GM23248 (cell line): ENCODE data around the gene TICAM2. TPM values are rescaled to one million over a fixed set of nuclear protein-coding genes. Genes with fewer than 3 reads are reported as not detected.
A peak's percentile ranks its signal among the peaks of the same experiment; 100 is the strongest.

Experiments
- DNase-seq: peaks from one replicate; pipeline ENCODE4 v3.0.0-alpha.2; 2015
- H2AFZ ChIP-seq: fragments of 200-600 bp; sonication (generic); 2 replicates; pipeline ENCODE4 v1.6.1; 2016; ENCODE audit warnings: antibody characterized with exemption
- H3F3A ChIP-seq: fragments of 200-600 bp; sonication (generic); 2 replicates; pipeline ENCODE4 v1.6.1; 2016; ENCODE audit warnings: mild to moderate bottlenecking, antibody characterized with exemption, mixed run types; ENCODE audit not compliant: insufficient read depth
- H3K27ac ChIP-seq: fragments of 200-600 bp; sonication (generic); 2 replicates; pipeline ENCODE4 v1.5.1; 2016; ENCODE audit warnings: mild to moderate bottlenecking
- H3K27me3 ChIP-seq: fragments of 200-600 bp; sonication (generic); replicated peaks from 2 replicates; pipeline ENCODE4 v1.6.1; 2016; ENCODE audit warnings: mild to moderate bottlenecking; ENCODE audit not compliant: insufficient read depth
- H3K36me3 ChIP-seq: fragments of 200-600 bp; sonication (generic); 2 replicates; pipeline ENCODE4 v1.6.1; 2016; ENCODE audit warnings: low read depth, mild to moderate bottlenecking
- H3K4me1 ChIP-seq: fragments of 200-600 bp; sonication (generic); 2 replicates; pipeline ENCODE4 v1.6.1; 2016; ENCODE audit warnings: mild to moderate bottlenecking; ENCODE audit not compliant: insufficient read depth
- H3K4me2 ChIP-seq: fragments of 200-600 bp; sonication (generic); one replicate; pipeline ENCODE4 v1.6.1; 2016; ENCODE audit warnings: mild to moderate bottlenecking; ENCODE audit not compliant: unreplicated experiment
- H3K4me3 ChIP-seq: fragments of 200-600 bp; sonication (generic); 2 replicates; pipeline ENCODE4 v1.5.1; 2016; ENCODE audit warnings: mild to moderate bottlenecking
- H3K79me2 ChIP-seq: fragments of 200-600 bp; sonication (generic); 2 replicates; pipeline ENCODE4 v1.6.1; 2016; ENCODE audit warnings: mild to moderate bottlenecking; ENCODE audit not compliant: insufficient read depth
- H3K9ac ChIP-seq: fragments of 200-600 bp; sonication (generic); 2 replicates; pipeline ENCODE4 v1.6.1; 2016; ENCODE audit warnings: mild to moderate bottlenecking
- H3K9me2 ChIP-seq: fragments of 200-600 bp; sonication (generic); 2 replicates; pipeline ENCODE4 v1.6.1; 2016; ENCODE audit warnings: mixed run types, mild to moderate bottlenecking, moderate library complexity; ENCODE audit not compliant: insufficient read depth
- H3K9me3 ChIP-seq: fragments of 200-600 bp; sonication (generic); one replicate; pipeline ENCODE4 v1.6.1; 2017; ENCODE audit warnings: low read depth
- H4K20me1 ChIP-seq: fragments of 200-600 bp; sonication (generic); 2 replicates; pipeline ENCODE4 v1.6.0; 2016; ENCODE audit not compliant: insufficient read depth
- EZH2 ChIP-seq: fragments of 200-600 bp; sonication (generic); IDR thresholded peaks from 2 replicates; pipeline ENCODE4 v1.6.1; 2018; ENCODE audit warnings: antibody characterized with exemption, mild to moderate bottlenecking; ENCODE audit not compliant: insufficient read depth, poor library complexity, severe bottlenecking
- EZH2phosphoT487 ChIP-seq: fragments of 200-600 bp; sonication (generic); IDR thresholded peaks from 2 replicates; pipeline ENCODE4 v1.6.1; 2018; ENCODE audit warnings: antibody characterized with exemption, moderate library complexity, mild to moderate bottlenecking, low read depth; ENCODE audit not compliant: insufficient read depth
- WGBS, 2 experiments: methylation state at CpG; one replicate each; pipeline ENCODE4 v1.1.6; 2015 to 2017; ENCODE audit warnings: low lambda C conversion rate in 2 of 2, low coverage in 1 of 2; ENCODE audit errors: missing lambda C conversion rate in 2 of 2; 5-methylcytosine and 5-hydroxymethylcytosine counted together
- in situ Hi-C: fragments of 300-500 bp; cut with MboI; formaldehyde crosslinking; loops from 2 replicates; pipeline ENCODE4 v1.15.0; 2020
- polyA plus RNA-seq: library from polyadenylated mRNA; unstranded; fragments of >200 nt; fragmentation: Nextera tagmentation; extraction: Ambion mirVana; gene quantifications from 2 replicates; pipeline ENCODE4 v1.2.1, GENCODE V29; 2016
- total RNA-seq: library from RNA; depleted of rRNA; stranded (reverse); fragments of >200 nt; shearing (Covaris generic); gene quantifications from 2 replicates; pipeline ENCODE4 v1.2.3, GENCODE V29; 2014

The TICAM2 gene
- total and polyA plus RNA-seq, 2 experiments from 2014 or later, result 1.9 to 11.3 TPM

DNA sequence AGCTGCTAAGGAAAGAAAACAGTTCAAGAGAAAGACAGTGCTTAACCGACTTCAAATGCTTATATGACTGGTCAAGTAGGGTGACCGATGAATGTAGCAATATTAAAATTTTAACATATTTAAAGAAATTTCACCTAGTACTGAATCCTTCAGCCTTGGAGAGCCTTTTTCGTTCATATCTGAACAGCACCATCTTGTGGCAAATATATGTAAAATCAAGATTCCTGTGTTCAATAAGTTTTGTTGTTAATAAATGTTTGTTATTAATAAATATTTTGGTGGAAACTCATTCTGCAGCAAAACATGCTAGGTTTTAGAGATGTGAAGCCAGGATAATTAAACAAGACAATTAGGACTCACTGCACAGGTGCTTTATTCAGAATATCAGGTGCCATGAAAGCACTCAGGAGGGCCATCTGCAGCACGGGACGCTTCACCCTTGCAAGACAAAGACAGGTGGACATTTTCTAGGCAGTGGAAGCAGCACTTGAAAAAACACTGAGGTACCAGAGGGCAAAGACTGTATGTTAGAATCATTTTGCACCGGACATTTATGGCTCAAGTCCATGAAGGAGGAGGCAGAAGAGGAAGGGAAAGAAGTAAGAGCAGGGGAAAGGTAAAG is 15.6 kb downstream of the TICAM2 start:
- 0 out of 2 replicates have a peak, but pooled peaks cover 4% of the 10 kb centered on the region for H4K20me1 ChIP-seq
- no peaks in the 10 kb centered on the region for H3K9me2 ChIP-seq
- no peaks in the 10 kb centered on the region for H3K9me3 ChIP-seq
- peaks cover 14% of the 10 kb centered on the region; the same call in 1 of the 2 replicates for H3F3A ChIP-seq
- TF ChIP-seq EZH2phosphoT487 (no peak), EZH2 (no peak)
- no peak overlapping the region for H3K4me3 ChIP-seq
- DNase-seq, result peak; percentile 77
- in situ Hi-C loops, result loop anchor here (10.0 to 25.0 kb wide), 2 partner anchors 272 to 499 kb away; no protein-coding TSS in a partner anchor
- H3K4me2 ChIP-seq, result no peak overlapping the region
- H3K36me3 ChIP-seq, result no peaks in the 10 kb centered on the region; the same call in 1 of the 2 replicates
- H2AFZ ChIP-seq, result no peak overlapping the region
- H3K4me1 ChIP-seq, result peaks cover 15% of the 10 kb centered on the region
- no peak overlapping the region for H3K9ac ChIP-seq
- WGBS, 2 experiments, result 51 to 52% methylated on average over 6 of the region's 6 CpGs
- H3K27ac ChIP-seq, result no peak overlapping the region
- peaks cover 96% of the 10 kb centered on the region for H3K79me2 ChIP-seq
- H3K27me3 ChIP-seq, result no peaks in the 10 kb centered on the region

DNA sequence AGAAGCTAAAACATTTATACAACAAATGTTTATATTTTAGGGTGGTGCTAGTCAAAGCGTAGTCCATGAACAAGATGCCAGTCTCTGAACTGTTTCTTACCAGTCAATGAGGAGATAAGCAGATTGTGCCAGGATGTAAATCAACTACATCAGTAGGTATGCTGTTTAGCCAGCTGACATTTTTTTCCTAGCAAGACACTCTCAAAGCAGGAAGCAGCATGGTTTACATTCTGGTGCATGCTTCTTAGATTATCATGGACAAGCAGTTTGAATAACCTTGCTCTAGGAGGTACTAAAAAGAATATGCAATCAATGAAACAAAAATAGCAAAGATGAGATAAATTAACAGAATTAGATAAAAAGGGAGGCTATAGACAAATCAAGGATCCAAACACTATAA is 17.0 kb downstream of the TICAM2 start:
- H3F3A ChIP-seq, result peaks cover 14% of the 10 kb centered on the region; the same call in 1 of the 2 replicates
- peaks cover 96% of the 10 kb centered on the region for H3K79me2 ChIP-seq
- peaks cover 15% of the 10 kb centered on the region for H3K4me1 ChIP-seq
- no peaks in the 10 kb centered on the region for H3K27me3 ChIP-seq
- WGBS, 2 experiments, result 100% methylated on average over 1 of the region's 1 CpG
- peaks cover 4% of the 10 kb centered on the region for H3K36me3 ChIP-seq
- H3K4me2 ChIP-seq, result no peak overlapping the region
- H4K20me1 ChIP-seq, result 0 out of 2 replicates have a peak, but pooled peaks cover 4% of the 10 kb centered on the region
- H3K9me3 ChIP-seq, result no peaks in the 10 kb centered on the region
- no peak overlapping the region for H3K9ac ChIP-seq
- no peaks in the 10 kb centered on the region for H3K9me2 ChIP-seq
- DNase-seq, result no peak
- H2AFZ ChIP-seq, result no peak overlapping the region
- no peak overlapping the region for H3K27ac ChIP-seq
- TF ChIP-seq EZH2 (no peak), EZH2phosphoT487 (no peak)
- in situ Hi-C loops, result loop anchor here (10.0 to 25.0 kb wide), 2 partner anchors 270 to 498 kb away; no protein-coding TSS in a partner anchor
- H3K4me3 ChIP-seq, result no peak overlapping the region

- WGBS, 2 experiments, result 91 to 100% methylated on average over 1 of the region's 1 CpG
- Histone ChIP-seq H3K27ac (no peak overlapping the region; the same call in 1 of the 2 replicates), H3K36me3 (peaks cover 9% of the 10 kb centered on the region), H3K4me1 (peaks cover 15% of the 10 kb centered on the region), H3K79me2 (peaks cover 96% of the 10 kb centered on the region), H3K4me3 (no peak overlapping the region), H3K4me2 (no peak overlapping the region), H3K9me2 (no peaks in the 10 kb centered on the region), H4K20me1 (0 out of 2 replicates have a peak, but pooled peaks cover 2% of the 10 kb centered on the region), H2AFZ (no peak overlapping the region), H3K27me3 (no peaks in the 10 kb centered on the region), H3K9ac (no peak overlapping the region), H3F3A (peaks cover 11% of the 10 kb centered on the region; the same call in 1 of the 2 replicates), H3K9me3 (no peaks in the 10 kb centered on the region)
- no peak for TF ChIP-seq EZH2phosphoT487
- no peak for TF ChIP-seq EZH2
- DNase-seq, result peak; percentile 21
- in situ Hi-C loops, result loop anchor here (10.0 to 25.0 kb wide), 2 partner anchors 270 to 497 kb away; no protein-coding TSS in a partner anchor
These were observed 17.8 kb downstream of the TICAM2 start for GRCh38 chr5:115584501-115584900.

DNA sequence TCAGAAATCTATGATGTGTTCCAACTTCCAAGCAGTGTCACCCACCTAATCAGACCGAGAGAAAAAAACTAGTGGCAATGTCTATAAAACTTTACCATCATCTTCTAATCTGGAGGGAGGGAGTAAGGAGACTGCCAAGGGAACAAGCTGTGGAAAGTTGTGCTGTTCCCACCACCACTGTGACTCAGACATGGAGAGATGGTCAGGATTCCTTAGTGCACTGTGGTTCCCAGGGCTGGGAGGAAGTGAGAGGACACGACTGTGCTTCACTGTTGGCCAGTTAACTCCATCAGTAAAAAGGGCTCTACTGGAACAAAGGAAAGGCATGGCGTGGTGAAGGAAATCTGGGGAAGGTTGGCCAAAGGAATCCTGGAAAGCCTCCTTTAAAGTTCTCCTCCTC is 18.8 kb downstream of the TICAM2 start:
- peak overlapping the region; percentile 36 for H3K9ac ChIP-seq
- peak; percentile 93 for DNase-seq
- WGBS, 2 experiments, result 28 to 34% methylated on average over 3 of the region's 3 CpGs
- no peaks in the 10 kb centered on the region for H3K27me3 ChIP-seq
- no peak overlapping the region for H2AFZ ChIP-seq
- in situ Hi-C loops, result loop anchor here (10.0 to 25.0 kb wide), 2 partner anchors 269 to 496 kb away; no protein-coding TSS in a partner anchor
- peaks cover 15% of the 10 kb centered on the region for H3K4me1 ChIP-seq
- H3K79me2 ChIP-seq, result peaks cover 88% of the 10 kb centered on the region
- no peak overlapping the region for H3K4me3 ChIP-seq
- peaks cover 9% of the 10 kb centered on the region for H3K36me3 ChIP-seq
- H4K20me1 ChIP-seq, result no peaks in the 10 kb centered on the region
- no peak for TF ChIP-seq EZH2
- no peak for TF ChIP-seq EZH2phosphoT487
- H3K27ac ChIP-seq, result peak overlapping the region; percentile 75
- peaks cover 4% of the 10 kb centered on the region; the same call in 1 of the 2 replicates for H3F3A ChIP-seq
- peak overlapping the region; percentile 29 for H3K4me2 ChIP-seq
- no peaks in the 10 kb centered on the region for H3K9me2 ChIP-seq
- H3K9me3 ChIP-seq, result no peaks in the 10 kb centered on the region
